OCI-LY7 (cell line): Measurements from ENCODE around the gene MRPS22. TPM values are rescaled to one million over a fixed set of nuclear protein-coding genes. Genes with fewer than 3 reads are reported as not detected.

Source experiments
- BruUV-seq: library from RNA; stranded (reverse); fragments of 400-500 nt; replicated peaks from 2 replicates; lab custom pipeline; 2021; lab: Mats Ljungman, UMichigan
- CTCF ChIA-PET: fragments of 300-600 bp; sonication (Branson Sonifier 250); formaldehyde crosslinking; loops from one replicate; lab custom pipeline; 2022; ENCODE audit warnings: antibody characterized with exemption; ENCODE audit not compliant: unreplicated experiment; lab: Charles Lee
- POLR2A ChIA-PET: fragments of 300-600 bp; sonication (Branson Sonifier 250); formaldehyde crosslinking; loops from one replicate; lab custom pipeline; 2022; ENCODE audit warnings: antibody characterized with exemption; lab: Charles Lee
- DNase-seq: peaks from one replicate; pipeline ENCODE4 v3.0.0-alpha.2; 2015; ENCODE audit warnings: low spot score
- H2AFZ ChIP-seq: fragments of 200-600 bp; sonication (generic), shearing (Covaris generic); 2 replicates; pipeline ENCODE4 v1.6.1; 2014; ENCODE audit warnings: mild to moderate bottlenecking, antibody characterized with exemption, low read length, moderate library complexity
- H3K27ac ChIP-seq: fragments of 200-600 bp; sonication (generic); 2 replicates; pipeline ENCODE4 v1.5.1; 2014; ENCODE audit warnings: mixed run types, low read depth, mild to moderate bottlenecking, moderate library complexity, low read length, inconsistent platforms; ENCODE audit not compliant: poor library complexity, severe bottlenecking
- H3K36me3 ChIP-seq: fragments of 200-600 bp; sonication (generic); 2 replicates; pipeline ENCODE4 v1.6.1; 2014; ENCODE audit warnings: mild to moderate bottlenecking, antibody characterized with exemption, low read length, moderate library complexity, mixed read lengths; ENCODE audit not compliant: insufficient read depth
- H3K4me1 ChIP-seq: fragments of 200-600 bp; sonication (generic); 2 replicates; pipeline ENCODE4 v1.5.1; 2014; ENCODE audit warnings: mild to moderate bottlenecking, low read length; ENCODE audit not compliant: insufficient read depth, poor library complexity, severe bottlenecking
- H3K4me2 ChIP-seq: fragments of 200-600 bp; sonication (generic); 2 replicates; pipeline ENCODE4 v1.6.1; 2014; ENCODE audit warnings: mild to moderate bottlenecking, low read length
- H3K4me3 ChIP-seq: fragments of 200-600 bp; sonication (generic); 2 replicates; pipeline ENCODE4 v1.5.1; 2014; ENCODE audit warnings: mild to moderate bottlenecking, low read depth, low read length; ENCODE audit not compliant: poor library complexity, severe bottlenecking
- H3K79me2 ChIP-seq: fragments of 200-600 bp; sonication (generic); 2 replicates; pipeline ENCODE4 v1.6.1; 2016; ENCODE audit warnings: low read depth, mild to moderate bottlenecking, low read length, moderate library complexity, mixed read lengths; ENCODE audit not compliant: insufficient read depth
- H3K9me2 ChIP-seq: fragments of 200-600 bp; sonication (generic); 2 replicates; pipeline ENCODE4 v1.6.1; 2016; ENCODE audit warnings: mild to moderate bottlenecking, low read length, mixed read lengths; ENCODE audit not compliant: insufficient read depth
- H3K9me3 ChIP-seq: fragments of 200-600 bp; sonication (generic); 2 replicates; pipeline ENCODE4 v1.6.1; 2014; ENCODE audit warnings: mild to moderate bottlenecking, mixed run types, low read length, mixed read lengths
- H4K20me1 ChIP-seq: fragments of 200-600 bp; sonication (generic); 2 replicates; pipeline ENCODE4 v1.6.1; 2014; ENCODE audit warnings: mild to moderate bottlenecking, antibody characterized with exemption, low read length, moderate library complexity, mixed read lengths; ENCODE audit not compliant: insufficient read depth
- CTCF ChIP-seq: fragments of 200-600 bp; sonication (generic); conservative IDR thresholded peaks from 2 replicates; pipeline ENCODE4 v1.5.1; 2014; ENCODE audit warnings: mild to moderate bottlenecking, antibody characterized with exemption, low read length, moderate library complexity, mixed read lengths
- EZH2phosphoT487 ChIP-seq: fragments of 200-600 bp; sonication (generic); IDR thresholded peaks from 2 replicates; pipeline ENCODE4 v1.6.1; 2018; ENCODE audit warnings: low read depth, borderline replicate concordance, mild to moderate bottlenecking, mixed run types, antibody characterized with exemption, low read length, moderate library complexity, mixed read lengths
- intact Hi-C: fragments of 100-400 bp; cut with micrococcal nuclease; formaldehyde crosslinking; loops from one replicate; pipeline ENCODE4 v1.10.0; 2022; ENCODE audit not compliant: unreplicated experiment
- total RNA-seq, 2 experiments: library from RNA; depleted of rRNA in 1 of 2; stranded (reverse); fragments of >200 nt in 1 of 2; shearing (Covaris generic) in 1 of 2; gene quantifications; 2 replicates each; pipeline ENCODE4 v1.2.3, GENCODE V29; 2014 to 2022

The MRPS22 gene
- total RNA-seq, 2 experiments from 2014 or later: 54.9 to 61.4 TPM

- H3K4me2 ChIP-seq: no peak overlapping the region
- intact Hi-C loops: no loop called here
- no peaks in the 10 kb centered on the region for H3K9me2 ChIP-seq
Measured at GRCh38 chr3:139304383-139304782, 39.4 kb upstream of the MRPS22 start.

GRCh38 chr3:139306078-139306477, 37.7 kb upstream of the MRPS22 start:
- Histone ChIP-seq H4K20me1 (no peaks in the 10 kb centered on the region), H2AFZ (no peak overlapping the region), H3K36me3 (no peaks in the 10 kb centered on the region), H3K9me3 (no peaks in the 10 kb centered on the region), H3K27ac (no peak overlapping the region), H3K9me2 (no peaks in the 10 kb centered on the region), H3K4me2 (no peak overlapping the region), H3K4me3 (no peak overlapping the region), H3K4me1 (no peaks in the 10 kb centered on the region), H3K79me2 (no peaks in the 10 kb centered on the region)
- no TSS peak for BruUV-seq
- DNase-seq: no peak
- CTCF ChIA-PET: interaction anchor here (0.6 kb wide), 2 partner anchors 9 to 703 kb away, joined by 4 to 7 read pairs; no protein-coding TSS in a partner anchor
- POLR2A ChIA-PET: interaction anchor here (0.6 kb wide), 1 partner anchor 1525 kb away, joined by 5 read pairs; no protein-coding TSS in a partner anchor
- no peak for TF ChIP-seq EZH2phosphoT487
- intact Hi-C loops: no loop called here

More at GRCh38 chr3:139304383-139304782, 39.4 kb upstream of the MRPS22 start:
- ChIA-PET CTCF (no interaction called here), POLR2A (no interaction called here)
- H4K20me1 ChIP-seq: no peaks in the 10 kb centered on the region
- no peak overlapping the region for H3K27ac ChIP-seq
- TF ChIP-seq EZH2phosphoT487 (no peak), CTCF (no peak)
- no peaks in the 10 kb centered on the region for H3K79me2 ChIP-seq
- no peak for DNase-seq
- no peaks in the 10 kb centered on the region for H3K36me3 ChIP-seq
- no peak overlapping the region for H2AFZ ChIP-seq
- no TSS peak for BruUV-seq
- H3K9me3 ChIP-seq: no peaks in the 10 kb centered on the region
- no peak overlapping the region for H3K4me3 ChIP-seq
- no peaks in the 10 kb centered on the region for H3K4me1 ChIP-seq

GRCh38 chr3:139307072-139307491, 36.7 kb upstream of the MRPS22 start:
- Histone ChIP-seq H3K9me2 (no peaks in the 10 kb centered on the region), H3K4me3 (no peak overlapping the region), H3K27ac (no peak overlapping the region), H2AFZ (no peak overlapping the region), H3K4me2 (no peak overlapping the region), H3K36me3 (no peaks in the 10 kb centered on the region), H3K9me3 (no peaks in the 10 kb centered on the region), H4K20me1 (no peaks in the 10 kb centered on the region), H3K4me1 (no peaks in the 10 kb centered on the region), H3K79me2 (no peaks in the 10 kb centered on the region)
- POLR2A ChIA-PET: no interaction called here
- intact Hi-C loops: no loop called here
- no TSS peak for BruUV-seq
- CTCF ChIA-PET: no interaction called here
- DNase-seq: no peak
- TF ChIP-seq CTCF (no peak), EZH2phosphoT487 (no peak)
